Calu3 (cell line): ENCODE results near the gene TNPO2. TPM values are rescaled to one million over a fixed set of nuclear protein-coding genes. Genes with fewer than 3 reads are reported as not detected.

ENCODE experiments used
- BruUV-seq: library from RNA; stranded (reverse); fragments of 400-500 nt; replicated peaks from 2 replicates; lab custom pipeline; 2021; lab: Mats Ljungman, UMichigan
- CTCF ChIA-PET: fragments of 300-600 bp; sonication (Branson Sonifier 250); formaldehyde crosslinking; loops from one replicate; lab custom pipeline; 2022; ENCODE audit warnings: antibody characterized with exemption; lab: Charles Lee
- DNase-seq: peaks from one replicate; pipeline ENCODE4 v3.0.0; 2022
- H3K27ac Mint-ChIP-seq: one replicate; pipeline ENCODE4 v1.8.0; 2022; ENCODE audit warnings: mixed read lengths; ENCODE audit not compliant: unreplicated experiment
- H3K27me3 Mint-ChIP-seq: one replicate; pipeline ENCODE4 v1.8.0; 2022; ENCODE audit warnings: mixed read lengths; ENCODE audit not compliant: unreplicated experiment
- H3K36me3 Mint-ChIP-seq: one replicate; pipeline ENCODE4 v1.8.0; 2022; ENCODE audit warnings: mild to moderate bottlenecking, moderate library complexity, mixed read lengths; ENCODE audit not compliant: insufficient read depth, unreplicated experiment
- H3K4me1 Mint-ChIP-seq: one replicate; pipeline ENCODE4 v1.8.0; 2022; ENCODE audit warnings: mild to moderate bottlenecking, low read depth, mixed read lengths; ENCODE audit not compliant: unreplicated experiment
- H3K4me3 Mint-ChIP-seq: one replicate; pipeline ENCODE4 v1.8.0; 2022; ENCODE audit warnings: mild to moderate bottlenecking, low read depth, moderate library complexity, mixed read lengths; ENCODE audit not compliant: unreplicated experiment
- H3K9me3 Mint-ChIP-seq: one replicate; pipeline ENCODE4 v1.8.0; 2022; ENCODE audit warnings: low read depth, mixed read lengths; ENCODE audit not compliant: unreplicated experiment
- intact Hi-C: fragments of 100-400 bp; cut with micrococcal nuclease; formaldehyde crosslinking; loops from one replicate; pipeline ENCODE4 v1.10.0; 2022; ENCODE audit not compliant: unreplicated experiment
- total RNA-seq: library from RNA; stranded (reverse); gene quantifications from 2 replicates; pipeline ENCODE4 v1.2.3, GENCODE V29; 2022
- TF ChIP-seq, protein P1 (sequence below): fragments of 200-600 bp; IDR thresholded peaks from one replicate; pipeline ENCODE4 v1.8.0; 2022; ENCODE audit warnings: antibody characterized with exemption; ENCODE audit not compliant: unreplicated experiment

The TNPO2 gene
- total RNA-seq, 1 experiment from 2014 or later = 67.0 TPM

DNA sequence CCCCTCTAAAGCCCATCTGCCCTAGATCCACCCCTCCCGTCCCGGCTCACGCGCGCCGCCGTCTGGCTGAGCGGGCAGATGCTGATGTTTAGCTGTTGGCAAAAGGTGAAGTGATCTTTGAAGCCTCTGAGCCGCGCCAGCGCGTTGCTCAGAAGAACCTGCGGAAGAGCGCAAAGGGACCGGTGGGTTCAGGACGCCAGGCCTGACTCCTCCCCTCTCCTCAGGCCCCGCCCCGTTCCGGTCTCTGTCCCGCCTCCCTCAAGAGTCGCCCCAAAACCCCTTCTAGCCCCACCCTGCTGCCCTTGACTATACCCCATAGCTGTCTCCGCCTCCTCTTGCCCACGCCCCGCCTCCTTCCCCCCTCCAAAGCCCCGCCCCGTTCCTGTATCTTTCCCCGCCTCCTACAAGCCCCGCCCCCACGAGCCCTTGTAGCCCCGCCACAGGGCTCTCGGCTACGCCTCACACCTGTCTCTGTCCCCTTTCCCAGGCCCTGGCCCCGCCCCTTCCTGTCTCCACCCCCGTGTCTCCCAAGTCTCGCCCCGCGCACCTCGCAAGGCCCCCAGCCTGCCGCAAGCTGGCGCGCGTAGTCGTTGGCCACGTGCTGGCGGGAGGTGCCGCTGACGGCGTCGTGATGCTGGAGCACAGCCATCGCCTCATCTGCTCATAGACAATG is 66.7 kb downstream of the TNPO2 start:
- CTCF ChIA-PET = no interaction called here
- no peaks in the 10 kb centered on the region for H3K27me3 Mint-ChIP-seq
- TF ChIP-seq, protein P1, sequence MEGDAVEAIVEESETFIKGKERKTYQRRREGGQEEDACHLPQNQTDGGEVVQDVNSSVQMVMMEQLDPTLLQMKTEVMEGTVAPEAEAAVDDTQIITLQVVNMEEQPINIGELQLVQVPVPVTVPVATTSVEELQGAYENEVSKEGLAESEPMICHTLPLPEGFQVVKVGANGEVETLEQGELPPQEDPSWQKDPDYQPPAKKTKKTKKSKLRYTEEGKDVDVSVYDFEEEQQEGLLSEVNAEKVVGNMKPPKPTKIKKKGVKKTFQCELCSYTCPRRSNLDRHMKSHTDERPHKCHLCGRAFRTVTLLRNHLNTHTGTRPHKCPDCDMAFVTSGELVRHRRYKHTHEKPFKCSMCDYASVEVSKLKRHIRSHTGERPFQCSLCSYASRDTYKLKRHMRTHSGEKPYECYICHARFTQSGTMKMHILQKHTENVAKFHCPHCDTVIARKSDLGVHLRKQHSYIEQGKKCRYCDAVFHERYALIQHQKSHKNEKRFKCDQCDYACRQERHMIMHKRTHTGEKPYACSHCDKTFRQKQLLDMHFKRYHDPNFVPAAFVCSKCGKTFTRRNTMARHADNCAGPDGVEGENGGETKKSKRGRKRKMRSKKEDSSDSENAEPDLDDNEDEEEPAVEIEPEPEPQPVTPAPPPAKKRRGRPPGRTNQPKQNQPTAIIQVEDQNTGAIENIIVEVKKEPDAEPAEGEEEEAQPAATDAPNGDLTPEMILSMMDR = no peak
- DNase-seq = no peak
- no peak overlapping the region for H3K4me3 Mint-ChIP-seq
- BruUV-seq = no TSS peak
- no peaks in the 10 kb centered on the region for H3K4me1 Mint-ChIP-seq
- intact Hi-C loops = no loop called here
- H3K36me3 Mint-ChIP-seq = peaks cover 38% of the 10 kb centered on the region
- H3K9me3 Mint-ChIP-seq = no peaks in the 10 kb centered on the region
- no peak overlapping the region for H3K27ac Mint-ChIP-seq

GRCh38 chr19:12655546-12655945 is 68.2 kb downstream of the TNPO2 start:
- DNase-seq = no peak
- TF ChIP-seq, protein P1 = no peak
- CTCF ChIA-PET = interaction anchor here (0.6 kb wide), 1 partner anchor 258 kb away, joined by 3 read pairs; no protein-coding TSS in a partner anchor
- no TSS peak for BruUV-seq
- Mint-ChIP-seq H3K4me1 (no peaks in the 10 kb centered on the region), H3K4me3 (no peak overlapping the region), H3K36me3 (peaks cover 38% of the 10 kb centered on the region), H3K9me3 (no peaks in the 10 kb centered on the region), H3K27ac (no peak overlapping the region), H3K27me3 (no peaks in the 10 kb centered on the region)
- intact Hi-C loops = no loop called here

DNA sequence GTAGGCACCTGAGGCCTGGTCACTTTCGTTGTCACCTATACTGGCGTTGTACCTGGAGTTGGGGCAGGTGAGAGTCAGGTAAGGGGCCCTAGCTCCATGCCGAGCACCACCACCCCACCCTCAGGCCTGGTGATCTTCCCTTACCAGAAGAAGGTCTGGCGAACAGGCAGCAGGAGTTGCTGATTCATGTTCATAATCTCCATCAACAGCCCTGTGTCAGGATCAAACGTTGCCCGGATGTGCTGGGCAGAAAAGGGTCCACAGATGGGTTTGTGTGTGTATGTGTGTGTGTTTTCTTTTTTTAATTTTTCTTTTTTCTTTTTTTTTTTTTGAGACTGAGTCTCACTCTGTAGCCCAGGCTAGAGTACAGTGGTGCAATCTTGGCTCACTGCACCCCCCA is 71.5 kb downstream of the TNPO2 start:
- DNase-seq = no peak
- Mint-ChIP-seq H3K36me3 (peaks cover 45% of the 10 kb centered on the region), H3K4me1 (no peaks in the 10 kb centered on the region), H3K9me3 (no peaks in the 10 kb centered on the region), H3K4me3 (no peak overlapping the region), H3K27me3 (no peaks in the 10 kb centered on the region), H3K27ac (no peak overlapping the region)
- TF ChIP-seq, protein P1 = no peak
- no TSS peak for BruUV-seq
- intact Hi-C loops = no loop called here
- CTCF ChIA-PET = no interaction called here

DNA sequence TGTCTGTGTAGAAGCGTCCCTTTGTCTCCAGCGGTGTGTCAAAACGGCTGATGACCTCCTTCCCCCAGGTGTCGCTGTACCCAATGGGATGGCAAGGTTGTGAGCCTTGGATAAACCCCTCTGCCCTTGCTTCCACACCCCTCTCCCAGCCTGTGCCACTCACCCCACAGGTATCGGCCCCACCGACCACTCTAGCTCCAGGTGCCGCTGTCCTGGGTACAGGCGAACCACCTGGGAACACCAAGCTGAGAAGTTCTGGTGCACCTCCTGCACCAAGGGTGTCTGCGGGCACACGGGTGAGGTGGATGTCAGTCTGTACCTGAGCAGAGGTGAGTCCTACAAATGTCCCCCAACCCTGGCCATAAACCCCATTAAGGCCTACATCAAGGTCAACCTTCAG is 73.8 kb downstream of the TNPO2 start:
- no peak overlapping the region for H3K4me3 Mint-ChIP-seq
- TF ChIP-seq, protein P1 = no peak
- intact Hi-C loops = no loop called here
- peaks cover 31% of the 10 kb centered on the region for H3K36me3 Mint-ChIP-seq
- H3K27ac Mint-ChIP-seq = no peak overlapping the region
- no TSS peak for BruUV-seq
- H3K9me3 Mint-ChIP-seq = no peaks in the 10 kb centered on the region
- H3K4me1 Mint-ChIP-seq = no peaks in the 10 kb centered on the region
- CTCF ChIA-PET = no interaction called here
- H3K27me3 Mint-ChIP-seq = no peaks in the 10 kb centered on the region
- DNase-seq = no peak

Other genes with a start within 250 kb of the TNPO2 start
- 1.6 and 1.7 TPM in 2 replicates for gene ZNF709, start 239.1 kb downstream of the TNPO2 start, total RNA-seq
- 6.6 and 8.7 TPM in 2 replicates for gene ZNF564, start 172.4 kb downstream of the TNPO2 start, total RNA-seq
- gene ZNF490, start 113.1 kb downstream of the TNPO2 start, total RNA-seq = 5.4 and 6.3 TPM in 2 replicates
- gene ZNF791, start 113.0 kb downstream of the TNPO2 start, total RNA-seq = 15.8 and 16.2 TPM in 2 replicates
- gene MAN2B1, start 57.2 kb downstream of the TNPO2 start, total RNA-seq = 76.9 and 84.4 TPM in 2 replicates
- gene WDR83, start 57.1 kb downstream of the TNPO2 start, total RNA-seq = 10.1 and 10.8 TPM in 2 replicates
- 57.6 and 69.1 TPM in 2 replicates for gene DHPS, start 42.1 kb downstream of the TNPO2 start, total RNA-seq
- gene GNG14, start 35.9 kb downstream of the TNPO2 start, total RNA-seq = not detected in 2 replicates
- gene FBXW9, start 27.3 kb downstream of the TNPO2 start, total RNA-seq = 6.7 and 7.1 TPM in 2 replicates
- gene TRIR, start 10.8 kb upstream of the TNPO2 start, total RNA-seq = 124 and 128 TPM in 2 replicates
- 52.2 and 53.8 TPM in 2 replicates for gene GET3, start 13.6 kb upstream of the TNPO2 start, total RNA-seq
- not detected in 2 replicates for gene BEST2, start 27.9 kb upstream of the TNPO2 start, total RNA-seq
- gene HOOK2, start 51.6 kb upstream of the TNPO2 start, total RNA-seq = 69.0 and 70.7 TPM in 2 replicates
- 113 and 116 TPM in 2 replicates for gene JUNB, start 67.6 kb upstream of the TNPO2 start, total RNA-seq
- 121 and 135 TPM in 2 replicates for gene PRDX2, start 77.9 kb upstream of the TNPO2 start, total RNA-seq
- 14.0 and 16.1 TPM in 2 replicates for gene THSD8, start 78.1 kb upstream of the TNPO2 start, total RNA-seq
- 30.6 and 41.6 TPM in 2 replicates for gene RNASEH2A, start 82.7 kb upstream of the TNPO2 start, total RNA-seq
- gene RTBDN, start 110.6 kb upstream of the TNPO2 start, total RNA-seq = not detected in 2 replicates
- gene MAST1, start 114.6 kb upstream of the TNPO2 start, total RNA-seq = 1.3 and 2.6 TPM in 2 replicates
- 32.7 and 38.4 TPM in 2 replicates for gene DNASE2, start 157.5 kb upstream of the TNPO2 start, total RNA-seq
- not detected in 2 replicates for gene KLF1, start 163.3 kb upstream of the TNPO2 start, total RNA-seq
- 23.6 and 26.8 TPM in 2 replicates for gene GCDH, start 167.2 kb upstream of the TNPO2 start, total RNA-seq
- gene SYCE2, start 195.4 kb upstream of the TNPO2 start, total RNA-seq = 1.1 TPM in 1 of 2 replicates, not detected in the other
- gene FARSA, start 209.8 kb upstream of the TNPO2 start, total RNA-seq = 72.8 and 75.5 TPM in 2 replicates
- gene CALR, start 214.7 kb upstream of the TNPO2 start, total RNA-seq = 680 and 718 TPM in 2 replicates
- gene RAD23A, start 221.9 kb upstream of the TNPO2 start, total RNA-seq = 101 and 110 TPM in 2 replicates
- 20.0 and 21.6 TPM in 2 replicates for gene GADD45GIP1, start 233.3 kb upstream of the TNPO2 start, total RNA-seq
- 0.21 and 0.47 TPM in 2 replicates for gene DAND5, start 245.6 kb upstream of the TNPO2 start, total RNA-seq